CD4-positive, alpha-beta memory T cell (primary cell): Measurements from ENCODE around the gene RPL22. TPM values are rescaled to one million over a fixed set of nuclear protein-coding genes. Genes with fewer than 3 reads are reported as not detected.

Source experiments
- CTCF ChIA-PET: fragments of 350-600 bp; sonication (Branson Sonifier 250); formaldehyde crosslinking; loops from one replicate; lab custom pipeline; 2021; ENCODE audit warnings: inconsistent platforms; ENCODE audit not compliant: partially characterized antibody; lab: Charles Lee
- POLR2A ChIA-PET: fragments of 350-600 bp; sonication (Branson Sonifier 250); formaldehyde crosslinking; loops from one replicate; lab custom pipeline; 2021; ENCODE audit not compliant: partially characterized antibody; lab: Charles Lee
- DNase-seq, 5 donors: peaks; one replicate each; pipeline versions ENCODE4 v3.0.0 to v3.0.0-alpha.2; 2020 to 2022; ENCODE audit warnings: mixed read lengths in 1 of 5
- H3K27ac ChIP-seq: one replicate; pipeline ENCODE4 v1.7.0; 2013; ENCODE audit warnings: low read depth, low read length
- H3K27me3 ChIP-seq: 2 replicates; pipeline ENCODE4 v1.7.0; 2013; ENCODE audit warnings: mild to moderate bottlenecking, low read length, moderate library complexity; ENCODE audit not compliant: insufficient read depth
- H3K36me3 ChIP-seq: 2 replicates; pipeline ENCODE4 v1.7.0; 2013; ENCODE audit warnings: mild to moderate bottlenecking, low read length, moderate library complexity; ENCODE audit not compliant: insufficient read depth
- H3K4me1 ChIP-seq: 2 replicates; pipeline ENCODE4 v1.7.0; 2013; ENCODE audit warnings: mild to moderate bottlenecking, low read length, moderate library complexity; ENCODE audit not compliant: insufficient read depth
- H3K4me3 ChIP-seq, 2 donors: one replicate each; pipeline ENCODE4 v1.7.0; 2013; ENCODE audit warnings: low read length in 2 of 2, mild to moderate bottlenecking in 1 of 2
- H3K9me3 ChIP-seq, 2 donors: one replicate each; pipeline ENCODE4 v1.7.0; 2013; ENCODE audit warnings: low read length in 2 of 2, control low read depth in 1 of 2; ENCODE audit not compliant: control insufficient read depth in 1 of 2
- H3K27ac Mint-ChIP-seq, 7 donors: one replicate each; pipeline ENCODE4 v1.8.0; 2020 to 2021; ENCODE audit warnings: mixed read lengths in 7 of 7, mild to moderate bottlenecking in 6 of 7, inconsistent platforms in 3 of 7, moderate library complexity in 3 of 7
- H3K27me3 Mint-ChIP-seq, 2 donors: one replicate each; pipeline ENCODE4 v1.8.0; 2020 to 2021; ENCODE audit warnings: mixed read lengths in 2 of 2
- H3K36me3 Mint-ChIP-seq, 2 donors: one replicate each; pipeline ENCODE4 v1.8.0; 2020 to 2021; ENCODE audit warnings: mixed read lengths in 2 of 2, inconsistent platforms in 1 of 2, mild to moderate bottlenecking in 1 of 2
- H3K4me1 Mint-ChIP-seq, 4 donors: one replicate each; pipeline ENCODE4 v1.8.0; 2020 to 2021; ENCODE audit warnings: mixed read lengths in 4 of 4, mild to moderate bottlenecking in 1 of 4
- H3K4me3 Mint-ChIP-seq, 8 donors: one replicate each; pipeline ENCODE4 v1.8.0; 2020 to 2021; ENCODE audit warnings: mixed read lengths in 8 of 8, mild to moderate bottlenecking in 7 of 8, moderate library complexity in 6 of 8, inconsistent platforms in 3 of 8
- H3K9me3 Mint-ChIP-seq, 8 donors: one replicate each; pipeline ENCODE4 v1.8.0; 2020 to 2021; ENCODE audit warnings: mixed read lengths in 8 of 8, mild to moderate bottlenecking in 5 of 8, inconsistent platforms in 3 of 8, moderate library complexity in 1 of 8
- intact Hi-C: fragments of 100-400 bp; cut with micrococcal nuclease; formaldehyde crosslinking; loops from one replicate; pipeline ENCODE4 v1.15.1; 2023
- polyA plus RNA-seq, 2 donors: library from polyadenylated mRNA; unstranded; fragments of 300-500 nt; fragmentation: Illumina TruSeq; gene quantifications; one replicate each; pipeline ENCODE4 v1.2.3, GENCODE V29; 2021
- total RNA-seq, 2 experiments: library from RNA; stranded (reverse); gene quantifications; one replicate each; pipeline ENCODE4 v1.2.3, GENCODE V29; 2021

RPL22 gene
- total and polyA plus RNA-seq, 4 experiments from 2014 or later: 215 to 503 (median 375) TPM

DNA sequence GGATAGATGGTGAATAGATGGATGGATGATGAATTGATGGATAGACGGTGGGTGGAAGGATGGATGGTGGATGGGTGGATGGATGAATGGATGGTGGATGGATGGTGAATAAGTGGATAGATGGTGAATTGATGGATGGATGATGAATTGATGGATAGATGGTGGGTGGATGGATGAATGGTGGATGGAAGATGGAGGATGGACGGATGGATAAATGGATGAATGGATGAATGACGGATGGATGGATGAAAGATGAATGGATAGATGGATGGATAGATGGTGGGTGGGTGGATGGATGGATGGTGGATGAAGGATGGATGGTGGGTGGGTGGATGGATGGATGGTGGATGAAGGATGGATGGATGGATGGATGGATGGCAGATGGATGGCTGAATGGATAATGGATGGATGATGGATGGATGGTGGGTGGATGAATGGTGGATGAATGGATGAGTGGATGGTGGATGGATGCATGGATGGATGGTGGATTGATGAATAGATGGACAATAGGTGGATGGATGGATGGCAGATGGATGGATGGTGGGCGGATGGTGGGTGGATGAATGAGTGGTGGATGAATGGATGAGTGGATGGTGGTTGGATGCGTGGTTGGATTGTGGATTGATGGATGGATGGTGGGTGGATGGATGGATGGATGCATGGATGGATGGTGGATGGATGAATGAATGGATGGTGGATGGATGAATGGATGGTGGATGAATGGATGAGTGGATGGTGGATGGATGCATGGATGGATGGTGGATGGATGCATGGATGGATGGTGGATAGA is 24.6 kb downstream of the RPL22 start:
- intact Hi-C loops: no loop called here
- no peak for DNase-seq
- Histone ChIP-seq H3K27me3 (peaks cover 3% of the 10 kb centered on the region), H3K4me1 (peaks cover 8% of the 10 kb centered on the region), H3K27ac (no peak overlapping the region), H3K36me3 (no peaks in the 10 kb centered on the region), H3K9me3 (no peaks in the 10 kb centered on the region), H3K4me3 (no peak overlapping the region)
- Mint-ChIP-seq H3K9me3 (no peaks in the 10 kb centered on the region), H3K4me3 (no peak overlapping the region), H3K4me1 (peaks cover 2 to 14% (median 6%) of the 10 kb centered on the region in 4 donors), H3K27ac (no peak overlapping the region), H3K36me3 (peaks cover 0 to 3% of the 10 kb centered on the region in 2 donors), H3K27me3 (peaks cover 18 to 28% of the 10 kb centered on the region in 2 donors)
- ChIA-PET CTCF (no interaction called here), POLR2A (no interaction called here)

GRCh38 chr1:6172549-6172948 is 26.8 kb downstream of the RPL22 start:
- H3K27me3 ChIP-seq: no peaks in the 10 kb centered on the region
- no peak overlapping the region for H3K27ac ChIP-seq
- Mint-ChIP-seq H3K36me3 (peaks cover 0 to 3% of the 10 kb centered on the region in 2 donors), H3K27ac (no peak overlapping the region), H3K27me3 (peaks cover 11 to 28% of the 10 kb centered on the region in 2 donors), H3K4me3 (no peak overlapping the region), H3K4me1 (peaks cover 0 to 4% (median under 1%) of the 10 kb centered on the region in 4 donors), H3K9me3 (no peaks in the 10 kb centered on the region)
- POLR2A ChIA-PET: no interaction called here
- no peaks in the 10 kb centered on the region for H3K36me3 ChIP-seq
- no peak overlapping the region for H3K4me3 ChIP-seq
- intact Hi-C loops: no loop called here
- no peak for DNase-seq
- H3K4me1 ChIP-seq: no peaks in the 10 kb centered on the region
- H3K9me3 ChIP-seq: no peaks in the 10 kb centered on the region
- CTCF ChIA-PET: no interaction called here

DNA sequence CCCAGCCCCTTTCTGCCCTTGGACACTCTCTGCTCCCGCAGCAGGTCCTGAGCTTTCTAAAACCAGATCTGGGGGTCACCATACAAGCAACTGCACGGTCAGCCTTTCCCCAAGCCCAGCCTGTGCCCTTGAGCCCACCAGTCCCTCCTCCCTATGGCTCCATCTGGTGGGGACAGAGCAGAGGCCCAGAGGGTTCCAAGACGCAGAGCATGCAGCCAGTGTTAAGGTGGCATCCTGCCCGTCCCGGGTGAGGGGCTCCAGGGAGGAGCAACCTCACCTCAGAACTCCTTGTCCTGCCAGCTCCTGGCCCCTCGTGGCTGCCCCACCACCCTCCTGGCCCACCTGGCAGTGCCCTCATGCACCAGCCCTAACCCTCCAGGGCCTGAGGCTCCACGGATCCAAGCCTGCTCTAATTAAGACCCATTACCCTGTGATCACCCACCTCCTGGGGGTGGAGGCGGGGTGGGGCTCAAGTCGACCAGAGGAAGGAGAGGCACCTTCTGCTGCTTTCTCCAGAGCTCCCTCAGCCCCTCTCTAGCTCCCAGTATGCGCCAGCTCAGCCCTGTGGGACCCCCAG is 27.8 kb downstream of the RPL22 start:
- no peaks in the 10 kb centered on the region for H3K9me3 ChIP-seq
- Mint-ChIP-seq H3K36me3 (no peaks in the 10 kb centered on the region), H3K27me3 (peaks cover 2 to 25% of the 10 kb centered on the region in 2 donors), H3K4me1 (no peaks in the 10 kb centered on the region), H3K9me3 (no peaks in the 10 kb centered on the region), H3K27ac (no peak overlapping the region), H3K4me3 (no peak overlapping the region)
- H3K27me3 ChIP-seq: no peaks in the 10 kb centered on the region
- intact Hi-C loops: no loop called here
- no peaks in the 10 kb centered on the region for H3K36me3 ChIP-seq
- H3K4me3 ChIP-seq: no peak overlapping the region
- H3K4me1 ChIP-seq: no peaks in the 10 kb centered on the region
- no peak overlapping the region for H3K27ac ChIP-seq
- ChIA-PET CTCF (no interaction called here), POLR2A (no interaction called here)
- no peak for DNase-seq

DNA sequence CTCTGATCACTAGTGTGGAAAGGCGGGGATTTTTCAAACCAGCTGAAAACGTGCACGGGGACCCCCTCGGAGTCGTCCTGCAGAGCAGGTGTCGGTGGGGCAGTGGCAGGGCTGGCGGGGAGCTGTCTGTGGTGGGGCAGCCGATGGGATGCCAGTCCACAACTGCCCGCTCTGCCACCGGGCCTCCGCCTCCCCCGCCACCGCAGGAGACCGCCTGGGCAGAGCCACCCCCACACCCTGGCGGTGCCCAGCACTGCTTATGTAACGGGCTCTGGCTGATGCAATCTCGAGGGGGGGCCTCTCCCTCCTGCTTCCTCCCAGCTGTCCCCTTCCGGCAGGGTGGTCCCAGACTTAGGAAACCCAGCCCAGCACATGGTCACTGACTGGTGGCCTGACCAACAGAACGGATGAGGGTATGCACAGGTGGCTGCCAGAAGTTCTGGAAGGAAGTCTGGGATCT is 28.6 kb downstream of the RPL22 start:
- H3K9me3 ChIP-seq: no peaks in the 10 kb centered on the region
- Mint-ChIP-seq H3K9me3 (no peaks in the 10 kb centered on the region), H3K36me3 (no peaks in the 10 kb centered on the region), H3K4me3 (no peak overlapping the region), H3K4me1 (no peaks in the 10 kb centered on the region), H3K27me3 (peaks cover 2 to 22% of the 10 kb centered on the region in 2 donors), H3K27ac (no peak overlapping the region)
- intact Hi-C loops: no loop called here
- H3K27me3 ChIP-seq: no peaks in the 10 kb centered on the region
- CTCF ChIA-PET: no interaction called here
- no peaks in the 10 kb centered on the region for H3K4me1 ChIP-seq
- H3K4me3 ChIP-seq: no peak overlapping the region
- no peaks in the 10 kb centered on the region for H3K36me3 ChIP-seq
- POLR2A ChIA-PET: no interaction called here
- no peak for DNase-seq
- H3K27ac ChIP-seq: no peak overlapping the region

- DNase-seq: no peak
- Histone ChIP-seq H3K4me3 (no peak overlapping the region), H3K27me3 (no peaks in the 10 kb centered on the region), H3K4me1 (no peaks in the 10 kb centered on the region), H3K27ac (no peak overlapping the region), H3K9me3 (no peaks in the 10 kb centered on the region), H3K36me3 (no peaks in the 10 kb centered on the region)
- Mint-ChIP-seq H3K4me3 (no peak overlapping the region), H3K9me3 (no peaks in the 10 kb centered on the region), H3K27ac (no peak overlapping the region), H3K36me3 (no peaks in the 10 kb centered on the region), H3K27me3 (peaks cover 2 to 22% of the 10 kb centered on the region in 2 donors), H3K4me1 (no peaks in the 10 kb centered on the region)
- intact Hi-C loops: no loop called here
- CTCF ChIA-PET: no interaction called here
- POLR2A ChIA-PET: no interaction called here
Observed at GRCh38 chr1:6170116-6170741, 29.2 kb downstream of the RPL22 start.

DNA sequence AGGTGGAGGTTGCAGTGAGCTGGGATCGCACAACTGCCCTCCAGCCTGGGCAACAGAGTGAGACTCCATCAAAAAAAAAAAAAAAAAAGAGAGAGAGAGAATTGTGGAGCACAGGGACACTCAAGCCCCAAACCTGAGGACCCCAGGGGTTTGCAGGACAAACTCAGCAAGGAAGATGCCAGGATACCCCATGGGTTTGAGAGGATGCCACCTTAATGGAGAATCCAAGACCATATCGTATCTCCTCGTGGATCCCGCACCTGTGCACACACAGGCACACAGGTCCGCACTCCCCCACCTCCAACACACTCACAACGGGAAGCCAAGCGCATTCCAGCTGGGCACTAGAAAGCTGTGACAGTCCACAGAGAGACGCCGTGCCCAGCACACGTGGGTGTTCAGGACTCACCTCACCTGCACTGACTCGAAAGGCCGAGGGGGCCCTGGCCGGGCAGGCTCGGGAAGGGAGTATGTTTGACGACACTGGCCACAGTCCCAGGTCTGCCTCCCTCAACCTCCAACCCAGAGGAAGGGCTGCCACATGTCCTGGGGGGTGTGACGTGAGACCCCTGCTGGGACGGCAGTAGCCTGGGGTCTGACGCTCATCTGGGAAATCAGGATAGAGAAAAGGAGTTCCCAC is 30.3 kb downstream of the RPL22 start:
- Histone ChIP-seq H3K27ac (no peak overlapping the region), H3K4me3 (no peak overlapping the region), H3K36me3 (no peaks in the 10 kb centered on the region), H3K27me3 (no peaks in the 10 kb centered on the region), H3K9me3 (no peaks in the 10 kb centered on the region), H3K4me1 (no peaks in the 10 kb centered on the region)
- H3K27me3 Mint-ChIP-seq: peaks cover 2 to 22% of the 10 kb centered on the region in 2 donors
- no peaks in the 10 kb centered on the region for H3K9me3 Mint-ChIP-seq
- CTCF ChIA-PET: no interaction called here
- H3K36me3 Mint-ChIP-seq: no peaks in the 10 kb centered on the region
- H3K27ac Mint-ChIP-seq: no peak overlapping the region
- intact Hi-C loops: no loop called here
- no peaks in the 10 kb centered on the region for H3K4me1 Mint-ChIP-seq
- no peak for DNase-seq
- H3K4me3 Mint-ChIP-seq: no peak overlapping the region
- POLR2A ChIA-PET: no interaction called here
